Uterus (tissue), 2 donors: ENCODE measurements around the gene MBD2.

Source experiments
- POLR2A ChIP-seq, 2 donors: fragments of 450-650 bp; IDR thresholded peaks; one replicate each; pipeline ENCODE4 v1.6.1; 2016; ENCODE audit warnings: antibody characterized with exemption in 2 of 2, mild to moderate bottlenecking in 1 of 2, moderate library complexity in 1 of 2
- TF ChIP-seq, protein P1 (sequence below), 4 experiments: fragments of 200-600 bp in 2 of 4; fragments of 450-650 bp in 2 of 4; sonication (generic) in 2 of 4; IDR thresholded peaks; one replicate each; pipeline ENCODE4 v1.5.1; 2016 to 2019; ENCODE audit warnings: antibody characterized with exemption in 4 of 4, mild to moderate bottlenecking in 2 of 4, moderate library complexity in 1 of 4

DNA sequence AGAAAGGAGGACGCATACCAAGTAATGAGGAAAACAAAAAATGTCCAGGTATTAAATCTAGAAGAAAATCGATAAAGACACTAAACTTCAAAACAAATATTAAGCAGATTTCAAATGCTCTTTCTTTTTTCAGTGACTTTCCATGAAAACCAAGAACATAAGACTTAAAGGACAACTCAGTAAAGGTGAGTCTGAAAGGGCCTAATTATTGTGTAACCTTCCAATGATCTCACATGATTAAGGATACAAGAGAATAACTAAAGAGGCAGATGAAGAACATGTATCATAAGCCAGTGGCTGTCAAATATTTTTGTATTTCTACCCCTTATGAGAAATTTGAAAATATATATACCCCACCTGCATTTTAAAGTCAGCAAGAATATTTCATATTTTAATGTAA is 30.7 kb downstream of the MBD2 start:
- TF ChIP-seq, protein P1, sequence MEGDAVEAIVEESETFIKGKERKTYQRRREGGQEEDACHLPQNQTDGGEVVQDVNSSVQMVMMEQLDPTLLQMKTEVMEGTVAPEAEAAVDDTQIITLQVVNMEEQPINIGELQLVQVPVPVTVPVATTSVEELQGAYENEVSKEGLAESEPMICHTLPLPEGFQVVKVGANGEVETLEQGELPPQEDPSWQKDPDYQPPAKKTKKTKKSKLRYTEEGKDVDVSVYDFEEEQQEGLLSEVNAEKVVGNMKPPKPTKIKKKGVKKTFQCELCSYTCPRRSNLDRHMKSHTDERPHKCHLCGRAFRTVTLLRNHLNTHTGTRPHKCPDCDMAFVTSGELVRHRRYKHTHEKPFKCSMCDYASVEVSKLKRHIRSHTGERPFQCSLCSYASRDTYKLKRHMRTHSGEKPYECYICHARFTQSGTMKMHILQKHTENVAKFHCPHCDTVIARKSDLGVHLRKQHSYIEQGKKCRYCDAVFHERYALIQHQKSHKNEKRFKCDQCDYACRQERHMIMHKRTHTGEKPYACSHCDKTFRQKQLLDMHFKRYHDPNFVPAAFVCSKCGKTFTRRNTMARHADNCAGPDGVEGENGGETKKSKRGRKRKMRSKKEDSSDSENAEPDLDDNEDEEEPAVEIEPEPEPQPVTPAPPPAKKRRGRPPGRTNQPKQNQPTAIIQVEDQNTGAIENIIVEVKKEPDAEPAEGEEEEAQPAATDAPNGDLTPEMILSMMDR (IDR thresholded peaks at IDR 0.05) = no peak
- TF ChIP-seq POLR2A (IDR thresholded peaks at IDR 0.05) = no peak
